ENCODE results near the gene WDR62.

- TF ChIP-seq CTCF (IDR thresholded peaks at IDR 0.05) (no peak), POLR2A (IDR thresholded peaks at IDR 0.05) (no peak)
Observed at GRCh38 chr19:36072081-36072480, 17.4 kb downstream of the WDR62 start.
